GOT3 (cell line): ENCODE measurements around the gene DAND5.

Experiments used
- DNase-seq: peaks from one replicate; lab custom pipeline; 2025; ENCODE audit warnings: mixed read lengths; lab: John Stamatoyannopoulos, UW

DAND5 gene

GRCh38 chr19:13010038-13010991 is 40.9 kb downstream of the DAND5 start:
- DNase-seq: no peak

DNA sequence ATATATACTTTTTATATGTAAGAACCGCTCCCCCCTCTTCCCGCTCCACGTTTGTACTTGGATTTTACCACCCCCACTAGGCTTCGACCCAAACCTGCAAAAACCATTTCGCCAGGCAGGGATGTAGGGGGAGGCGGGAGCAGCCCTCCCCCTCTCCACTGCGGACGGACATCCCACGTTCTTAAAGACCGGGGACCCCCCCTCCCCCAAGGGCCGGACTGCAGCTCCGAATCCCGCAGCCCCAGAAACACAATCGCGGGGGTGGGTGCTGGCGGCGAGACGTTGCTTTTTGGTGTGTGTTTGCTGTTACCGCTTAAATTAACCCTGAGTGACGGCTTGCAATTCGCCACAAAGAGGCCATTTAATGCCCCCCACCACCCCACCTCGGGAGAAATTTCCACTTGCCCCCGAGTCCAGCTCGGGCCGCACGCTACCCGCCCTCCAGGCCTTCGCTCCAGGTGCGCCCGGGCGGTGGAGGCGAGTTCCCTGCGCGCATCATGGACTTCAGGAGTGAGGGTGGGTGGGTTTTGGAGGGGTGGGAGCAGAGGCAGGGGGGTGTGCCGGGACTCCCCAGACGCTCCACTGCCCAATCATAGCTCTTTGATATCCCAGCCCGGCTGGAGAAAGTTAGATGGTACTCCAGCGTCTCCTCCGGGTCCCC is 41.7 kb downstream of the DAND5 start:
- DNase-seq: no peak

GRCh38 chr19:13011653-13012389 is 42.4 kb downstream of the DAND5 start:
- no peak for DNase-seq

DNA sequence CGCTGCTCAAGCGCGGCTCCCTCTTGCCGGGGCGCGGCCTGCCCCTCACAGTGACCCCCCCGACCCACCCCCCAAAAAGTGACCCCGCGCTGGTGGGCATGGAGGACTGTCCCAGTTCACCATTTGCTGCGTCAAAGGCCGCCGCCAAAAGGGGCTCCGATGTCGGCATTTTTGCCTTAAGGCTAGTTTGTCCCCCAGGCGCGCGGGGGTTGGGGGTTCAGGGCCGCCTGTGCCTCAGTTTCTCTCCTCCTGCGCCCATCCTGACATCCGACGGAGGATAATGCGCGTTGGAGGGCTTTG is 43.0 kb downstream of the DAND5 start:
- DNase-seq: no peak

- DNase-seq: no peak
Observed at GRCh38 chr19:13012690-13013608, 43.6 kb downstream of the DAND5 start.

- no peak for DNase-seq
Observed at GRCh38 chr19:13013649-13014048, 44.3 kb downstream of the DAND5 start.

DNA sequence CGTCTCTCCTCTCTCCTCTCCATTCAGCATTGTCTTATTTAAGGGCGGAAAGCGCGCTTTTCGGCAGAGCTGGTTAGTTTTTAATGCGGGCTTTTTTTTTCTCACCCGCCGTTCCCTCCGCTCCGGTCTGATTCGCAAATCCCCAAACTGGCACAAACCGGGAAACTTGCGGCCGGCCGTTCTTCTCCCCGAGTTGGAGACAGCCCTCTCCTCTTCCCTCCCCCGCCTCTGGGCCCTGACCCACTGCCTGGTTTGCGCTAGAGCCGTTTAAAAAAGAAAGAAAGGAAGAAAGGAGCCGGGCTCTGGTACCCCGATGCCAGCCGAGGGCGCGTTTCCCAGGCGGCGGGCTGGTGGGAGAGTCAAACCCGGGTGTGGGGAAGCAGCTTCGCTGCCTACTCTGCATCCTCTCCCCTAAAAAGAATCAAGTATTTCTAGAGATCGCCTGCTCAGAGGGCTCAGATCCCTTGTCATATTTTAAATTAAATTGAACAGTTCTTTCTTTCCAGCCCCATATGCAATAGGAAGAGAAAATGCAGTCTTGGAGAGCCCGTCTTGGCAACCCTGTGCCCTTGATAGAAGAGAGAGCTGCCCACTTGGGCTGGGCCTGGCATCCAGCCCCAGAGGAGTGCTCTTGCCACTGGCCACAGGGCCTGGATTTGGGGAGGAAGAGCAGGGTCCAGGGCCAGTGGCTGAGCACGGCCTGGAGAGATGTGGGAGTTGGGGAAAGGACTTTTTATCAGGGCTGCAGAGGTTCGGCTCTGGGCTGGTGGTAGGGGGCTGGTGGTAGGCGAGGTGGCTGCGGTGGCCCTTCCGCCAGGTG is 44.9 kb downstream of the DAND5 start:
- DNase-seq: no peak

DNA sequence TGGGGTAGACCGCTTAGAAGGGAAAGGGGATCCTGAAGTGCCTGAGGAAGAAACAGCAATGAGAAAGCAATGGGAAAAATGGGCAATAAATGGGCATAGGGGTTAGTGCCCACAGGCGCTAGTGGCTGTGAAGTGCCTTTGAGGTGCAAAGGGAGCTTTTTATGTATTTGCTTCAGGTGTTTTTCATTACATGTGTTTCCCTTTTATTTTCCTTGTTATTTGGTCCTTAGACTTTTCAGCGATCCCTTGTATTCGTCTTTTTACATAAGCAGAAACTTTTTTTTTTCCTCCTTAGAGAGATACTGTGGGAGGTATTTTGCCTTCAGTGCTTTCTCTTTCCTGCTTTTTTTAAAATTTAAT is 45.5 kb downstream of the DAND5 start:
- no peak for DNase-seq

DNA sequence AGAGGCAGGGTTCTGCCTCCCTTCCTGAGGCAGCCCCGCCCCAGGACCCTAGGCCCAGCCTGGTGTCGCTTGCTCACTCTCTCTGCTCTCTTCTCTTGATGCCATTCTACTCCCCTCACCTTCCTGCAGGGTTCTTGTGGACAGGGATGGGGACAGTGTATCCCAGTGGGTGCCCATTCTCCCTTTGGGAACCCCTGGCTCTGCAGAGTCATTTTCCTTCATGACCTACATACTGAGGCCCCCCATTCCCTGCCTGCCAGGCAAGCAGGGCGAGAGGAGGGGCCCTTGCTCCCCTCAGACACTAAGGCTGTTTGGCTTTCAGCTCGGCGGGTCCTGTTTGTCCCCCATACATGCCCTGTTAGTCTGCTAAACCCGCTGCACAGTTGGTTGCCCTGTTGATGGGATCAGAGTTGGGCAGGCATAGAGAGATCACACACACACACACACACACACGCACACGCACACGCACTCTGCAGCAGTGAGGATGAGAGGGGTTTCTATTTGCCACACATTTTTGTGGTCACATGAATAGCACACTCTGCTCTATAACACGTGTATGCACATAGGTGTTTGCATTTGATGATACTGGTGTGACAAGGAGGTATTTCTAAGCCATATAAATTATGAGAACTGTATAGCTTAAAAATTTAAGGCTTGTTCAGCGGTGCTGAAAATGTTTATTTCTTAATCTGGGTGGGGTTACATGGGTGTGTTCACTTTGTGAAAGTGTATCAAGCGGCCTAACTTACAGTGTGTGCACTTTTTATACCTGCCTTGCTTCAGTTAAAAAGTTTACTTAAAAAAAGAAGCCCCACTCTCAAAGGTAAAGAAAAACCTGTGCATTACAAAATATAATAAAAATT is 46.2 kb downstream of the DAND5 start:
- DNase-seq: no peak

DNA sequence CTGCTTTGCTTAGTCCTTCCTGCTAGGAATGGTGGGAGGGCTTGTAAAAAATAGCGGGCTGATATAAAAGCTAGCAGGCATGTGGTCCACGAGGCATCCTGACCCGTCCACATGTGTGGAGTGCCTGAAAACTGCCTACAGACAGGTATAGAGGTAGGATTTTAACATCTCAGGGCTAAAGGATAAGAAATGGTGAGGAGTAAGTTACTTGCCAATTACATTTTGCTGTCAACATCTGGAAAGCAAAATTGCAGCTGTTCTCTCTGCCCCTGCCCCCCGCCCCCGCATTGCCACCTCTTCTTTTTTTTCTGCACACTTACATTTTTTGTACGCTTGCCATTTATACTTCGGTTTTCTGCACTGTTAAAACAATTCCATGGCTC is 46.9 kb downstream of the DAND5 start:
- DNase-seq: no peak

GRCh38 chr19:13016628-13017305 is 47.4 kb downstream of the DAND5 start:
- no peak for DNase-seq

DNA sequence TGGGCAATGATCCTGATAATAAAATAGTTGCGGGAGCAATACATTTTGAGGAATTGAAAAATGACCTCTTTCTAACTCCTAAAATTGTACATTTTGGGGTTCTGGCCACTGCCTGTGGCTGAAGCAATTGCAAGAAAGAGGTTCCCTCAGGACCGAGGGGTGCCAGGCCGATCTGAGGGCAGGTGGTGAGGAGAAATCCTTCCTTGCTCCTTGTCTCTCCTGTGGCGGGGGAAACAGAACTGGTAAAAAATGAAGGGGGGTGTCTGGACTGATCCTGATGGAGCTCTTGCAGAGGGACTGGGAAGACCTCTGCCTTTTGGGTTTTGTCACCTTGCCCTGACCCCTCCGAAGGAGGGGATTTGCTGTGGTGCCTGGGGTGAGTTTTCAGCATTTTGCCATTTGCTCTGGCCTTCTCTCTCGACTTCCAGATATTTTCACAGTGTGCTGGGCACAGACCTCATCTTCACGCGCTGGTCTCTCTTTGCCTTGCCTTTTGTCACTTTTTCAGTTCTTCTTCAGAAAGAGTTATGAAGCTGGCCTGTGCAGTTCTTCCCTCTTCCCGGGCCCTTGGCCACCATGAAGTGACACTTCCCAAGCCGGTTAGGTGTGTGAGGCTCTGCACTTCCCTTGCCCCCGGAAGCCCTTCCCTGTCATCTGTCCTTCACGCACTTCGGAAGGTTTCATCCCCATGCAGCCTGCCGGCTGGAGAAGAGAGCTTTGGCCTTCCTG is 48.1 kb downstream of the DAND5 start:
- no peak for DNase-seq

GRCh38 chr19:13018035-13018914 is 48.9 kb downstream of the DAND5 start:
- no peak for DNase-seq

GRCh38 chr19:13019332-13019731 is 50.0 kb downstream of the DAND5 start:
- no peak for DNase-seq

- DNase-seq: no peak
Observed at GRCh38 chr19:13020002-13020414, 50.6 kb downstream of the DAND5 start.

GRCh38 chr19:13022111-13022858 is 52.9 kb downstream of the DAND5 start:
- DNase-seq: no peak
